CD4-positive, alpha-beta T cell (primary cell): ENCODE data around the gene ARL14EP. TPM values are rescaled to one million over a fixed set of nuclear protein-coding genes. Genes with fewer than 3 reads are reported as not detected.

Source experiments
- ATAC-seq: fragments of 200-7000 bp; cut with Tn5 transposase; one replicate; pipeline ENCODE4 v1.10.0; 2022; ENCODE audit warnings: mild to moderate bottlenecking; ENCODE audit not compliant: poor library complexity
- CTCF ChIA-PET: fragments of 350-600 bp; sonication (Branson Sonifier 250); formaldehyde crosslinking; loops from one replicate; lab custom pipeline; 2021; ENCODE audit warnings: antibody characterized with exemption, inconsistent platforms; lab: Charles Lee
- POLR2A ChIA-PET: fragments of 350-600 bp; sonication (Branson Sonifier 250); formaldehyde crosslinking; loops from one replicate; lab custom pipeline; 2021; ENCODE audit warnings: antibody characterized with exemption, inconsistent platforms; lab: Charles Lee
- DNase-seq, 14 experiments: peaks; one replicate each; pipeline ENCODE4 v3.0.0-alpha.2; 2013 to 2020; ENCODE audit warnings: mixed read lengths in 2 of 14
- H3K27ac ChIP-seq, 2 donors: one replicate each; pipeline versions ENCODE4 v1.5.1 to v1.7.0; 2013; ENCODE audit warnings: low read length in 2 of 2, low read depth in 1 of 2, mild to moderate bottlenecking in 1 of 2
- H3K27me3 ChIP-seq, 2 experiments: 1 replicate in 1 of 2; 2 replicates in 1 of 2; pipeline versions ENCODE4 v1.6.1 to v1.7.0; 2013; ENCODE audit warnings: low read length in 2 of 2, control low read depth in 1 of 2, mild to moderate bottlenecking in 1 of 2, moderate library complexity in 1 of 2; ENCODE audit not compliant: insufficient read depth in 2 of 2, control insufficient read depth in 1 of 2
- H3K36me3 ChIP-seq: one replicate; pipeline ENCODE4 v1.6.1; 2013; ENCODE audit warnings: low read length, control low read depth; ENCODE audit not compliant: insufficient read depth
- H3K4me1 ChIP-seq: one replicate; pipeline ENCODE4 v1.6.1; 2013; ENCODE audit warnings: low read length, control low read depth; ENCODE audit not compliant: insufficient read depth
- H3K4me3 ChIP-seq: one replicate; pipeline ENCODE4 v1.5.1; 2013; ENCODE audit warnings: mild to moderate bottlenecking, low read length, moderate library complexity
- H3K9me3 ChIP-seq, 2 experiments: 1 replicate in 1 of 2; 2 replicates in 1 of 2; pipeline versions ENCODE4 v1.6.1 to v1.7.0; 2013; ENCODE audit warnings: low read length in 2 of 2, mild to moderate bottlenecking in 2 of 2, control low read depth in 1 of 2, moderate library complexity in 1 of 2; ENCODE audit not compliant: control insufficient read depth in 1 of 2, insufficient read depth in 1 of 2
- H3K27ac Mint-ChIP-seq: one replicate; pipeline ENCODE4 v1.8.0; 2020; ENCODE audit warnings: mixed read lengths
- H3K27me3 Mint-ChIP-seq: one replicate; pipeline ENCODE4 v1.8.0; 2021; ENCODE audit warnings: mixed read lengths
- H3K36me3 Mint-ChIP-seq: one replicate; pipeline ENCODE4 v1.8.0; 2021; ENCODE audit warnings: low read depth, mixed read lengths
- H3K4me1 Mint-ChIP-seq: one replicate; pipeline ENCODE4 v1.8.0; 2021; ENCODE audit warnings: low read depth, mixed read lengths
- H3K4me3 Mint-ChIP-seq: one replicate; pipeline ENCODE4 v1.8.0; 2020; ENCODE audit warnings: mild to moderate bottlenecking, mixed read lengths
- H3K9me3 Mint-ChIP-seq: one replicate; pipeline ENCODE4 v1.8.0; 2020; ENCODE audit warnings: mixed read lengths
- CTCF ChIP-seq: fragments of 200-600 bp; IDR thresholded peaks from one replicate; pipeline ENCODE4 v1.8.0; 2022; ENCODE audit warnings: antibody characterized with exemption, mild to moderate bottlenecking
- intact Hi-C, 2 experiments: fragments of 100-400 bp; cut with DNase I in 1 of 2; cut with micrococcal nuclease in 1 of 2; formaldehyde crosslinking; loops; one replicate each; pipeline versions ENCODE4 v1.15.1 to v1.9.0; 2023 to 2025; cut with DNase I, micrococcal nuclease
- total RNA-seq, 174 experiments: library from RNA in 2 of 174; stranded (reverse) in 2 of 174; gene quantifications; one replicate each; pipeline ENCODE4 v1.2.3 and lab custom pipeline; 2021 to 2026

Gene ARL14EP
- total RNA-seq, 2 experiments from 2014 or later, result 48.1 to 49.7 TPM

DNA sequence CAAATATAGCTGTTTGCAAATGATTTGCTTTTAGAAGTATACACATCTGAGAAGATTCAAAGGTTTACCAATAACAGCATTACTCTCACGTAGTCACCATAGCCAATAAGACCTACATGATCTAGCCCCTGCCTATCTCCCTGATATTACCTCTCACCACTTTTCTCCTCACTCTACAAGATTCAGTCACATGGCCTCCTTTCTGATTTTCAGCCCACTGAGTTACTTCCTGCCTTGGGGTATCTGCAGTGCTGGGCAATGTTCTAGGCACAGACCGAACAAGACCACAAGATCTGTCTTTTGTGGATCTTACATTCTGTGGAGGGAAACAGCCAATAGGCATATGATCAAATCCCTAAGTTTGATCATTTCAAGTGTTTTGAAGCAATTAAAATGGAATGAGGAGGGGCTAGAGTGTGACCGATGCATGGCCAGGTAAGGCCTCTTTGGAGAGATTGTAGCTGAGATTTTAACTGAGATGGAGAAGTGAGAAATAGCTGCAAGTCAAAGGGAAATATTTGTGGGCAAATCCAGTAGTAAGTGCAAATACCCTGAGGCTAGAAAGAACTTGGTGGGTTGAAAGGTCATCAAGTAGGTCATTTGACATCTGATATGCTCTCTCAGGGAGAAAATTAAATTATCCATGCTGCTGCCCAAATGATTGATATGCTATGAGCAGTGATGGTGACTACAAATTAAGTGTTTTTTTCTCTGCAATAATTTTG is 43.1 kb downstream of the ARL14EP start:
- H3K4me1 ChIP-seq, result no peaks in the 10 kb centered on the region
- no peaks in the 10 kb centered on the region for H3K9me3 Mint-ChIP-seq
- intact Hi-C loops, result no loop called here
- H3K27ac ChIP-seq, result no peak overlapping the region
- no peak for DNase-seq
- CTCF ChIA-PET, result interaction anchor here (1.0 kb wide), 1 partner anchor 12 kb away, joined by 3 read pairs; no protein-coding TSS in a partner anchor
- H3K27me3 Mint-ChIP-seq, result no peaks in the 10 kb centered on the region
- H3K27ac Mint-ChIP-seq, result no peak overlapping the region
- no peak for ATAC-seq
- H3K36me3 Mint-ChIP-seq, result no peaks in the 10 kb centered on the region
- no peaks in the 10 kb centered on the region for H3K36me3 ChIP-seq
- no peak for TF ChIP-seq CTCF
- no peaks in the 10 kb centered on the region for H3K4me1 Mint-ChIP-seq
- no peak overlapping the region for H3K4me3 ChIP-seq
- POLR2A ChIA-PET, result interaction anchor here (0.6 to 0.8 kb wide), 2 partner anchors 12 to 39 kb away, joined by 3 to 5 read pairs; no protein-coding TSS in a partner anchor
- no peak overlapping the region for H3K4me3 Mint-ChIP-seq
- H3K9me3 ChIP-seq, result no peaks in the 10 kb centered on the region
- no peaks in the 10 kb centered on the region for H3K27me3 ChIP-seq

- ChIA-PET CTCF (no interaction called here), POLR2A (no interaction called here)
- no peaks in the 10 kb centered on the region for H3K9me3 ChIP-seq
- H3K36me3 Mint-ChIP-seq, result no peaks in the 10 kb centered on the region
- no peak for TF ChIP-seq CTCF
- no peaks in the 10 kb centered on the region for H3K4me1 Mint-ChIP-seq
- H3K4me3 Mint-ChIP-seq, result no peak overlapping the region
- H3K27me3 ChIP-seq, result no peaks in the 10 kb centered on the region
- ATAC-seq, result no peak
- no peak overlapping the region for H3K4me3 ChIP-seq
- H3K27ac ChIP-seq, result no peak overlapping the region
- no peaks in the 10 kb centered on the region for H3K9me3 Mint-ChIP-seq
- no peaks in the 10 kb centered on the region for H3K27me3 Mint-ChIP-seq
- H3K27ac Mint-ChIP-seq, result no peak overlapping the region
- intact Hi-C loops, result no loop called here
- no peak for DNase-seq
- no peaks in the 10 kb centered on the region for H3K36me3 ChIP-seq
- H3K4me1 ChIP-seq, result no peaks in the 10 kb centered on the region
Measured at GRCh38 chr11:30368394-30368793, 45.5 kb downstream of the ARL14EP start.

- CTCF ChIA-PET, result no interaction called here
- Mint-ChIP-seq H3K4me1 (no peaks in the 10 kb centered on the region), H3K27ac (no peak overlapping the region), H3K9me3 (no peaks in the 10 kb centered on the region), H3K4me3 (no peak overlapping the region), H3K36me3 (no peaks in the 10 kb centered on the region), H3K27me3 (no peaks in the 10 kb centered on the region)
- Histone ChIP-seq H3K4me1 (no peaks in the 10 kb centered on the region), H3K36me3 (no peaks in the 10 kb centered on the region), H3K9me3 (no peaks in the 10 kb centered on the region), H3K27me3 (no peaks in the 10 kb centered on the region), H3K4me3 (no peak overlapping the region), H3K27ac (no peak overlapping the region)
- POLR2A ChIA-PET, result no interaction called here
- ATAC-seq (no peak), DNase-seq (no peak)
- TF ChIP-seq CTCF, result no peak
- intact Hi-C loops, result no loop called here
Measured at GRCh38 chr11:30370164-30370563, 47.3 kb downstream of the ARL14EP start.
